GM12878 (cell line): Measurements from ENCODE around the gene NPEPPS. TPM values are rescaled to one million over a fixed set of nuclear protein-coding genes. Genes with fewer than 3 reads are reported as not detected.

ENCODE experiments used
- ATAC-seq: fragments of 200-7000 bp; cut with Tn5 transposase; 3 replicates; pipeline ENCODE4 v1.9.1; 2020; ENCODE audit warnings: mild to moderate bottlenecking, moderate library complexity
- BruUV-seq: library from RNA; stranded (reverse); fragments of 400-500 nt; replicated peaks from 2 replicates; lab custom pipeline; 2021; lab: Mats Ljungman, UMichigan
- CTCF ChIA-PET: fragments of 300-600 bp; sonication (Branson Sonifier 250); formaldehyde crosslinking; extraction: SDS; loops from one replicate; lab custom pipeline; 2021; ENCODE audit warnings: inconsistent platforms; lab: Yijun Ruan, JAX
- POLR2A ChIA-PET: fragments of 350-600 bp; formaldehyde crosslinking; extraction: SDS; loops from one replicate; lab custom pipeline; 2021; ENCODE audit warnings: inconsistent platforms; lab: Charles Lee
- RAD21 ChIA-PET: fragments of 300-600 bp; sonication (Branson Sonifier 250); formaldehyde crosslinking; loops from one replicate; lab custom pipeline; 2023; ENCODE audit warnings: antibody characterized with exemption; ENCODE audit not compliant: unreplicated experiment; lab: Charles Lee
- SMC1A ChIA-PET: fragments of 300-600 bp; sonication (Branson Sonifier 250); formaldehyde crosslinking; loops from one replicate; lab custom pipeline; 2023; ENCODE audit not compliant: unreplicated experiment, uncharacterized antibody; lab: Charles Lee
- DNase-seq: peaks from one replicate; pipeline ENCODE4 v3.0.0-alpha.2; 2011; ENCODE audit warnings: low read depth, low spot score
- FAIRE-seq: peaks from 3 replicates; lab custom pipeline; 2011; peaks lifted over from hg19 to GRCh38; lab: Jason Lieb, UNC
- H2AFZ ChIP-seq: 2 replicates; pipeline ENCODE4 v1.6.0; 2011; ENCODE audit warnings: low read depth, low read length, control low read depth; ENCODE audit not compliant: control insufficient read depth
- H3K27ac ChIP-seq: 2 replicates; pipeline ENCODE4 v1.5.1; 2011; ENCODE audit warnings: control low read depth; ENCODE audit not compliant: control insufficient read depth, insufficient read depth
- H3K27me3 ChIP-seq, 2 experiments: replicated peaks in 1 of 2; 2 replicates each; pipeline versions ENCODE4 v1.6.0 to v1.6.1; 2011; ENCODE audit warnings: low read length in 1 of 2; ENCODE audit not compliant: control insufficient read depth in 2 of 2, insufficient read depth in 2 of 2
- H3K36me3 ChIP-seq, 2 experiments: 2 replicates each; pipeline ENCODE4 v1.5.1; 2011; ENCODE audit warnings: low read length in 1 of 2; ENCODE audit not compliant: control insufficient read depth in 2 of 2, insufficient read depth in 2 of 2
- H3K4me1 ChIP-seq: 2 replicates; pipeline ENCODE4 v1.6.1; 2011; ENCODE audit warnings: mild to moderate bottlenecking, low read length, moderate library complexity, mixed read lengths; ENCODE audit not compliant: control insufficient read depth, insufficient read depth
- H3K4me2 ChIP-seq: 2 replicates; pipeline ENCODE4 v1.6.0; 2011; ENCODE audit warnings: control low read depth; ENCODE audit not compliant: control insufficient read depth, insufficient read depth
- H3K4me3 ChIP-seq: fragments of 200-600 bp; sonication (generic); 2 replicates; pipeline ENCODE4 v1.5.1; 2016
- H3K79me2 ChIP-seq: 2 replicates; pipeline ENCODE4 v1.6.0; 2011; ENCODE audit warnings: low read length; ENCODE audit not compliant: control insufficient read depth, insufficient read depth
- H3K9ac ChIP-seq: 2 replicates; pipeline ENCODE4 v1.8.0; 2011; ENCODE audit warnings: low read length, control low read depth, mixed read lengths; ENCODE audit not compliant: control insufficient read depth, insufficient read depth
- H3K9me3 ChIP-seq: replicated peaks from 3 replicates; pipeline ENCODE4 v1.5.1; 2011; ENCODE audit warnings: mild to moderate bottlenecking, low read length; ENCODE audit not compliant: control insufficient read depth, insufficient read depth
- H4K20me1 ChIP-seq: 2 replicates; pipeline ENCODE4 v1.6.0; 2011; ENCODE audit not compliant: control insufficient read depth, insufficient read depth
- NR2C2 ChIP-seq: IDR thresholded peaks from 2 replicates; pipeline ENCODE4 v1.6.1; 2011; ENCODE audit warnings: borderline replicate concordance, low read depth; ENCODE audit not compliant: control insufficient read depth, insufficient read length
- POLR2AphosphoS5 ChIP-seq: IDR thresholded peaks from 2 replicates; pipeline ENCODE4 v1.6.1; 2011; ENCODE audit warnings: mild to moderate bottlenecking, low read length, inconsistent platforms
- POU2F2 ChIP-seq: IDR thresholded peaks from 3 replicates; pipeline ENCODE4 v1.6.1; 2011; ENCODE audit warnings: low read depth, mild to moderate bottlenecking, low read length, borderline replicate concordance
- WRNIP1 ChIP-seq: IDR thresholded peaks from 2 replicates; pipeline ENCODE4 v1.6.1; 2011; ENCODE audit warnings: low read depth, low read length, improper control_type of control experiment, borderline replicate concordance
- YY1 ChIP-seq: IDR thresholded peaks from 2 replicates; pipeline ENCODE4 v1.6.1; 2011; ENCODE audit warnings: low read depth, mild to moderate bottlenecking, low read length
- WGBS: methylation state at CpG from one replicate; pipeline ENCODE4 v1.1.6; 2016; ENCODE audit warnings: low lambda C conversion rate; ENCODE audit not compliant: insufficient replicate concordance, insufficient coverage; ENCODE audit errors: missing lambda C conversion rate; 5-methylcytosine and 5-hydroxymethylcytosine counted together
- in situ Hi-C: fragments of 300-500 bp; cut with MboI; formaldehyde crosslinking; loops from 9 replicates; pipeline ENCODE4 v1.14.3; 2018; ENCODE audit warnings: mixed read lengths
- intact Hi-C: fragments of 100-400 bp; cut with micrococcal nuclease; formaldehyde crosslinking; loops from one replicate; pipeline ENCODE4 v1.14.2; 2022; ENCODE audit not compliant: unreplicated experiment
- polyA plus RNA-seq, 11 experiments: library from polyadenylated mRNA; depleted of rRNA in 4 of 11; unstranded in 6 of 11; stranded (reverse) in 5 of 11; fragments of >200 nt; fragmentation: Nextera tagmentation in 4 of 11; fragmentation: Illumina TruSeq in 1 of 11; extraction: Ambion mirVana in 4 of 11; extraction: Trizol in 1 of 11; gene quantifications; 1 replicate in 1 of 11; 2 replicates in 10 of 11; pipeline versions ENCODE4 v1.2.1 to v1.2.3, GENCODE V29; 2011 to 2016; ENCODE audit warnings: inconsistent platforms in 2 of 11, missing spikeins in 2 of 11, low read depth in 1 of 11
- total RNA-seq, 4 experiments: library from RNA; depleted of rRNA in 3 of 4; stranded (reverse); fragments of >200 nt in 3 of 4; fragmentation: Illumina TruSeq in 1 of 4; extraction: Trizol in 1 of 4; gene quantifications; 2 replicates each; pipeline versions ENCODE4 v1.2.1 to v1.2.3, GENCODE V29; 2013 to 2021
- TF ChIP-seq, protein P1 (sequence below): IDR thresholded peaks from 2 replicates; pipeline ENCODE4 v1.6.1; 2011; ENCODE audit warnings: borderline replicate concordance, low read depth, mild to moderate bottlenecking, moderate library complexity, low read length; ENCODE audit not compliant: insufficient read depth, poor library complexity, severe bottlenecking

The NPEPPS gene
- total and polyA plus RNA-seq, 10 of the 15 experiments (the other 5 are each of a cell fraction or from before 2014, with no cell fraction given) = 25.8 to 214 (median 64.6) TPM

DNA sequence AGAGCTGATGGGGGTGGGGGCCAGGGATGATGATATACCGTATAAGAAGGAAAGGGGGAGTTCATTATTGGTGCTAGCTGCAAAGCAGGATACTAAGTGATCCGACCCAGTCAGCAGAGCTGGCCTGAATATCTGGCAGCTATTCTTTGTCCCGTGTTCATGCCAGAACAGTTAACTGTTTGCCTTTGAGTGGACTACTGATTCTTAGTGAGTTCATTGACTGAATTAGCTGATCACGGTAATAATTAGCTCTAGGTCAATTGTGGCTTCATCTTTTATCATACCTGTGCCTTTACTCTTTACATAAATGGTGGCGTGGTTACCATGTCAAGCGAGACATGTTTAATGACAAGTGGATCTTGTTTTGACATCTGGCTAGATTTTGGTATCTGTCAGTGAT is 124.1 kb downstream of the NPEPPS start:
- TF ChIP-seq WRNIP1 (no peak), POU2F2 (no peak), NR2C2 (no peak), POLR2AphosphoS5 (peak; percentile 51; the same call in 1 of the 2 replicates), YY1 (no peak)
- TF ChIP-seq, protein P1, sequence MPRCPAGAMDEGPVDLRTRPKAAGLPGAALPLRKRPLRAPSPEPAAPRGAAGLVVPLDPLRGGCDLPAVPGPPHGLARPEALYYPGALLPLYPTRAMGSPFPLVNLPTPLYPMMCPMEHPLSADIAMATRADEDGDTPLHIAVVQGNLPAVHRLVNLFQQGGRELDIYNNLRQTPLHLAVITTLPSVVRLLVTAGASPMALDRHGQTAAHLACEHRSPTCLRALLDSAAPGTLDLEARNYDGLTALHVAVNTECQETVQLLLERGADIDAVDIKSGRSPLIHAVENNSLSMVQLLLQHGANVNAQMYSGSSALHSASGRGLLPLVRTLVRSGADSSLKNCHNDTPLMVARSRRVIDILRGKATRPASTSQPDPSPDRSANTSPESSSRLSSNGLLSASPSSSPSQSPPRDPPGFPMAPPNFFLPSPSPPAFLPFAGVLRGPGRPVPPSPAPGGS = no peak
- H3K27ac ChIP-seq = no peak overlapping the region
- peaks cover 14 to 51% of the 10 kb centered on the region in 2 experiments for H3K36me3 ChIP-seq
- BruUV-seq = no TSS peak
- H3K4me2 ChIP-seq = peak overlapping the region; percentile 57
- ChIA-PET RAD21 (no interaction called here), SMC1A (interaction anchor here (0.7 to 2.7 kb wide), 3 partner anchors 9 to 26 kb away, joined by 3 to 9 read pairs (median 5); no protein-coding TSS in a partner anchor), POLR2A (interaction anchor here (0.7 to 1.4 kb wide), 2 partner anchors 9 to 28 kb away, joined by 3 to 9 read pairs; no protein-coding TSS in a partner anchor), CTCF (interaction anchor here (0.9 to 6.9 kb wide), 3 partner anchors 11 to 78 kb away, joined by 3 to 75 read pairs (median 4); partner anchors contain the start of gene TBX21)
- no peak overlapping the region for H2AFZ ChIP-seq
- H3K79me2 ChIP-seq = peaks cover 81% of the 10 kb centered on the region
- H3K4me1 ChIP-seq = peaks cover 24% of the 10 kb centered on the region
- 68% methylated on average over 6 of the region's 6 CpGs for WGBS
- H3K9me3 ChIP-seq = no peaks in the 10 kb centered on the region
- H3K4me3 ChIP-seq = peak overlapping the region; percentile 47
- DNase-seq = no peak
- ATAC-seq = no peak
- FAIRE-seq = peak; percentile 73
- H3K9ac ChIP-seq = no peak overlapping the region
- intact Hi-C loops (loop anchor here (10.0 kb wide), 1 partner anchor 80 kb away; the partner anchor contains the start of gene TBX21), in situ Hi-C loops (no loop called here)
- no peaks in the 10 kb centered on the region for H3K27me3 ChIP-seq
- peaks cover 6% of the 10 kb centered on the region; the same call in 1 of the 2 replicates for H4K20me1 ChIP-seq
